ENCODE results near the gene EHD1. TPM values are rescaled to one million over a fixed set of nuclear protein-coding genes. Genes with fewer than 3 reads are reported as not detected.

Gene EHD1
- polyA plus RNA-seq, 10 donors = 64.4 to 115 (median 92.9) TPM

DNA sequence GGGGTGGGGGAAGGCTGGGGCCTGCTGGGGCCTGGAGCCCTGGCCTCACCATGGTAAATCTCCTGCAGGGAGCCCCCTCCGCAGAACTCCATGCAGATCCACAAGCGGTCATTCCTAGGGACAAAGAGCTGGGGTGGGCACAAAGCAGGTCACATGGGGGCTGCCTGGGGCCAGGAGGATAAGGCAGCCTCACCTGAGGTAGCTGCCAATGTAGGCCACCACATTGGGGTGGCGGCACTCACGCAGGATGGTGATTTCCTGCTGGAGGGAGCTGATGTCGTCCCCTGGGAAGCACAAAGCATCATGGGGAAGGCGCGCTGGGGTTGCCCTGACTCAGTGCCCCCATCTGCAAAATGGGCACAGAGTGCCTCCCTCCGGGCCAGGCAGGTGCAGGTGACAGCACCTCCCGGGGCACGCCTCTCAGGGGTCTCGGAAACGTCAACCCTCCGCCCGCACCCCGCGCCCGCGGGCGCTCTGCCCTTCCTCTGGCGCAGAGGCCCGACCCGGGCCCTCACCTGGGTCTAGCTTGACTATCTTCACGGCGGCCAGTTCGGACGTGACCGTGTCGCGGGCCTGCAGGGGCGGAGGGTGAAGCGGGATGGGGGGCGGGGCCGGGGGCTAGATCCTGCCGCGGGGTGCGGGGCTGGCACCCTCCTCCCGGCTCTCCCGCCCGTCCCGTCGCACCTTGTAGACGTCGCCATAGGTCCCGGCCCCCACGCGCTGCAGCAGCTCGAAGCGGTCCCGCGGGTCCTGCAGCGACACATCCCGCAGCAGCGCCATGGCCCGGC, 75.9 kb downstream of the EHD1 start:
- peak in 1 of 3 donors; percentile 60 for DNase-seq

Other genes starting within 250 kb of the EHD1 start
- gene NRXN2, start 155.4 kb downstream of the EHD1 start, polyA plus RNA-seq (ENCODE audit: insufficient read length in 10 of 10) = 10 to 100 TPM; 16.4 to 36.8 (median 26.1) TPM
- 10 to 100 TPM; 13.3 to 60.2 (median 40.2) TPM for gene RASGRP2, start 134.5 kb downstream of the EHD1 start, polyA plus RNA-seq (ENCODE audit: insufficient read length in 10 of 10)
- gene PYGM, start 118.6 kb downstream of the EHD1 start, polyA plus RNA-seq (ENCODE audit: insufficient read length in 10 of 10) = 100 to 1,000 TPM in 9 of 10 donors, 10 to 100 TPM in 1; 56.2 to 435 (median 195) TPM
- gene SF1, start 100.1 kb downstream of the EHD1 start, polyA plus RNA-seq (ENCODE audit: insufficient read length in 10 of 10) = 100 to 1,000 TPM; 158 to 288 (median 220) TPM
- gene MAP4K2, start 75.4 kb downstream of the EHD1 start, polyA plus RNA-seq (ENCODE audit: insufficient read length in 10 of 10) = 10 to 100 TPM in 8 of 10 donors, 1 to 10 TPM in 2; 8.2 to 19.4 (median 11.7) TPM
- gene MEN1, start 68.1 kb downstream of the EHD1 start, polyA plus RNA-seq (ENCODE audit: insufficient read length in 10 of 10) = 10 to 100 TPM; 15.3 to 26.0 (median 20.3) TPM
- gene CDC42BPG, start 34.0 kb downstream of the EHD1 start, polyA plus RNA-seq (ENCODE audit: insufficient read length in 10 of 10) = 1 to 10 TPM in 2 of 10 donors, under 1 TPM in 8; 0.48 to 2.8 (median 0.72) TPM
- 10 to 100 TPM in 7 of 10 donors, 1 to 10 TPM in 3; 8.1 to 13.5 (median 11.1) TPM for gene ATG2A, start 38.6 kb upstream of the EHD1 start, polyA plus RNA-seq (ENCODE audit: insufficient read length in 10 of 10)
- 10 to 100 TPM in 8 of 10 donors, 1 to 10 TPM in 2; 10.0 to 13.0 (median 11.3) TPM for gene PPP2R5B, start 46.1 kb upstream of the EHD1 start, polyA plus RNA-seq (ENCODE audit: insufficient read length in 10 of 10)
- gene GPHA2, start 57.3 kb upstream of the EHD1 start, polyA plus RNA-seq (ENCODE audit: insufficient read length in 10 of 10) = under 1 TPM in 2 of 10 donors, not detected in 8; 0.27 to 0.45 TPM
- under 1 TPM in 1 of 10 donors, not detected in 9; 0.20 TPM for gene MAJIN, start 93.5 kb upstream of the EHD1 start, polyA plus RNA-seq (ENCODE audit: insufficient read length in 10 of 10)
- 1 to 10 TPM in 6 of 10 donors, under 1 TPM in 4; 0.79 to 1.6 (median 1.1) TPM for gene BATF2, start 118.3 kb upstream of the EHD1 start, polyA plus RNA-seq (ENCODE audit: insufficient read length in 10 of 10)
- gene ARL2, start 135.5 kb upstream of the EHD1 start, polyA plus RNA-seq (ENCODE audit: insufficient read length in 10 of 10) = 10 to 100 TPM; 60.2 to 90.7 (median 76.5) TPM
- gene SNX15, start 148.8 kb upstream of the EHD1 start, polyA plus RNA-seq (ENCODE audit: insufficient read length in 10 of 10) = 10 to 100 TPM; 17.5 to 25.7 (median 22.5) TPM
- 10 to 100 TPM in 8 of 10 donors, 1 to 10 TPM in 2; 9.6 to 14.9 (median 12.1) TPM for gene SAC3D1, start 162.6 kb upstream of the EHD1 start, polyA plus RNA-seq (ENCODE audit: insufficient read length in 10 of 10)
- 1 to 10 TPM; 6.3 to 10.0 (median 7.6) TPM for gene NAALADL1, start 179.9 kb upstream of the EHD1 start, polyA plus RNA-seq (ENCODE audit: insufficient read length in 10 of 10)
- 10 to 100 TPM in 7 of 10 donors, 1 to 10 TPM in 3; 8.2 to 19.0 (median 10.9) TPM for gene CDCA5, start 205.4 kb upstream of the EHD1 start, polyA plus RNA-seq (ENCODE audit: insufficient read length in 10 of 10)
- gene ZFPL1, start 205.6 kb upstream of the EHD1 start, polyA plus RNA-seq (ENCODE audit: insufficient read length in 10 of 10) = 10 to 100 TPM; 16.9 to 27.3 (median 20.1) TPM
- 100 to 1,000 TPM in 7 of 10 donors, 10 to 100 TPM in 3; 75.4 to 150 (median 107) TPM for gene VPS51, start 217.6 kb upstream of the EHD1 start, polyA plus RNA-seq (ENCODE audit: insufficient read length in 10 of 10)
- gene TM7SF2, start 233.3 kb upstream of the EHD1 start, polyA plus RNA-seq (ENCODE audit: insufficient read length in 10 of 10) = 10 to 100 TPM in 5 of 10 donors, 1 to 10 TPM in 5; 6.4 to 12.8 (median 10.2) TPM
- gene ZNHIT2, start 239.1 kb upstream of the EHD1 start, polyA plus RNA-seq (ENCODE audit: insufficient read length in 10 of 10) = 1 to 10 TPM; 3.6 to 5.8 (median 4.4) TPM
- gene FAU, start 243.5 kb upstream of the EHD1 start, polyA plus RNA-seq (ENCODE audit: insufficient read length in 10 of 10) = 1,000 to 10,000 TPM in 4 of 10 donors, 100 to 1,000 TPM in 6; 706 to 1,181 (median 912) TPM
- 10 to 100 TPM; 17.5 to 26.5 (median 23.4) TPM for gene MRPL49, start 243.7 kb upstream of the EHD1 start, polyA plus RNA-seq (ENCODE audit: insufficient read length in 10 of 10)